Diencephalon (tissue), 1 donor: ENCODE measurements around the gene APBA2. TPM values are rescaled to one million over a fixed set of nuclear protein-coding genes. Genes with fewer than 3 reads are reported as not detected.

ENCODE experiments used
- total RNA-seq: library from RNA; depleted of rRNA; stranded (reverse); fragments of >200 nt; gene quantifications from one replicate; pipeline ENCODE4 v1.2.3, GENCODE V29; 2014

The APBA2 gene
- 129 TPM for total RNA-seq

DNA sequence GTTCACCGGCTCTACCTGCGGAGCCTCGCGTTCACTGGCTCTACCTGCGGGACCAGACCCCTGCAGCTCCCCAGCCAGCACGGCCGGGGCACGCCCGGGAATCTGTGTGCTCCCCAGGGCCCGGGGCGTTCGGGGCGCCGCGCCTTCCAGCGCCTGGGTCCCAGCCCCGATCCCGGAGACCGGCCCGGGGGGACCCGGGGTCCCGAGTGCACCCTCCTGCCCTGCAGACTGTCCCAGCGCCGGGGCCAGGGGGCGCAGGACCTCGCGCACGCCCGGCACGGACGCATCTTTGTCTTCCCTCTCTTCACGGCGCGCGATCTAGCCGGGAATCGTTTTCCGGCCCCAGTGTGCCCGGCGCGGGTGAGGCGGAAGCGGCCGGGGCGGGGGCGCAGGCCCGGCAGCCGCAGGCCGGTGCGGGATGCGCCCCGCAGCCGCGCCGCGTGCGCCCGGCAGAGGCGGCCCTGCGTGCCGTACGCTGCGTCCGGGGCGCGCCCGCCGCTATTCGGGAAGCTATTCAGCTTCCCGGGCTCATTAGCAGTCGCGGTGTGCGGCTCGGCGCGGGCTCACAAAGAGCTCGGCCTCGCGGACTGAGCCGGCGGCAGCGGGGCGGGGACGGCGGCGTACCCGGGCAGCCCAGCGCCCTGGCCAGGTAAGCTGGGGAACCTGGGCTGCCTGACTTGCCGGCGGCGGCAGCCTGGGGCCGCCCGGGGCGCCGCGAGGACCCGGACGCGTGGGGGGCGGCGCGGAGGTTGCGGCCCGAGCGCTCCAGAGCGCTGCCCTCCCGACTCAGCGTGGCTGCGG is at the start of gene APBA2:
Gene APBA2 (plus strand): TSS at position 345 of the 801 bp plus-strand sequence. CDS start 167,911 bp downstream, outside the sequence.

DNA sequence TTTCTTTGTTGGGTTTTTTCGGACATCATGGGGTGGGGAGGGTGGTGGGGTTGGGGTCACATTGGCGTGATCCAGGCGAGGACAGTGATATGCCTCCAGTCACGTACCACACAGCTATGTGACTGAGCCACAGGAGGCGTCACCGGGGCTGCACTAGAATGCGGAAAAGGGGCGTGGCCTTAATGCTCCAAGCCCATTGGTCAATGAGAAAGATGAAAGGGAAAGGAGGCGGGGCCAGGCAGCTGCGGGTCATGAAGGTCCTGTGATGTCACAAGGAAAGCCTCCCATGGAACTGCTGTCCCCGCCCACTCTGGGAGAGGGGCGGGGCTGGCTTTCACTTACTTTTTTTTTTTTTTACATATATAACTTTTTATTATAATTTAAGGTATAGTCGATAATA is 37.3 kb upstream of the APBA2 start, which contains the start of gene GOLGA6L7:
Gene GOLGA6L7 (minus strand): TSS at position 124 of the 400 bp plus-strand sequence. CDS start 95 bp downstream, at position 29.

Other genes starting within 250 kb of the APBA2 start
- not detected for gene GOLGA8M, start 173.6 kb upstream of the APBA2 start, total RNA-seq
- gene GOLGA6L7, start 37.3 kb upstream of the APBA2 start, total RNA-seq: not detected